HCT116 (cell line): ENCODE data around the gene ISL2. TPM values are rescaled to one million over a fixed set of nuclear protein-coding genes. Genes with fewer than 3 reads are reported as not detected.

ENCODE experiments used
- ATAC-seq: fragments of 200-7000 bp; cut with Tn5 transposase; 2 replicates; pipeline ENCODE4 v1.9.1; 2020; ENCODE audit warnings: mild to moderate bottlenecking, moderate library complexity
- BruUV-seq: library from RNA; stranded (reverse); fragments of 400-500 nt; replicated peaks from 2 replicates; lab custom pipeline; 2021; lab: Mats Ljungman, UMichigan
- CTCF ChIA-PET: fragments of 300-600 bp; sonication (Branson Sonifier 250); formaldehyde crosslinking; loops from one replicate; lab custom pipeline; 2021; ENCODE audit warnings: antibody characterized with exemption; lab: Charles Lee
- POLR2A ChIA-PET: fragments of 300-600, 350-600 bp; sonication (Branson Sonifier 250); formaldehyde crosslinking; loops from one replicate; lab custom pipeline; 2021; ENCODE audit warnings: antibody characterized with exemption; lab: Charles Lee
- RAD21 ChIA-PET, 2 experiments: fragments of 300-600 bp; sonication (Branson Sonifier 250); formaldehyde crosslinking; loops; one replicate each; lab custom pipeline; 2023; ENCODE audit warnings: low total read pairs in 2 of 2; ENCODE audit not compliant: uncharacterized antibody in 2 of 2, unreplicated experiment in 2 of 2, low non-redundant PET in 1 of 2; lab: Charles Lee
- DNase-seq: peaks from one replicate; pipeline ENCODE4 v3.0.0-alpha.2; 2010; ENCODE audit warnings: low read depth, low spot score
- H2AFZ ChIP-seq: fragments of 200-600 bp; shearing (Covaris generic), sonication (generic); 2 replicates; pipeline ENCODE4 v1.6.1; 2017; ENCODE audit warnings: low read depth, mixed run types, mixed read lengths, antibody characterized with exemption, low read length; ENCODE audit not compliant: poor library complexity, severe bottlenecking
- H3K27ac ChIP-seq: 2 replicates; pipeline ENCODE4 v1.5.1; 2012; ENCODE audit warnings: low read depth, low read length
- H3K27me3 ChIP-seq: fragments of 200-600 bp; sonication (generic); 2 replicates; pipeline ENCODE4 v1.6.1; 2016; ENCODE audit warnings: mixed run types, low read length, mixed read lengths; ENCODE audit not compliant: insufficient read depth
- H3K36me3 ChIP-seq, 2 experiments: fragments of 200-500 bp in 1 of 2; fragments of 200-600 bp in 1 of 2; sonication (Bioruptor generic) in 1 of 2; sonication (generic) in 1 of 2; 2 replicates each; pipeline versions ENCODE4 v1.5.1 to v1.6.1; 2014 to 2016; ENCODE audit warnings: low read length in 2 of 2, inconsistent platforms in 1 of 2, mixed read lengths in 1 of 2, mixed run types in 1 of 2; ENCODE audit not compliant: insufficient read depth in 2 of 2, control insufficient read depth in 1 of 2
- H3K4me1 ChIP-seq, 2 experiments: fragments of 200-600 bp in 1 of 2; sonication (generic) in 1 of 2; 2 replicates each; pipeline versions ENCODE4 v1.5.1 to v1.6.1; 2012 to 2017; ENCODE audit warnings: low read length in 2 of 2, inconsistent platforms in 1 of 2, mild to moderate bottlenecking in 1 of 2, mixed read lengths in 1 of 2, mixed run types in 1 of 2, moderate library complexity in 1 of 2; ENCODE audit not compliant: insufficient read depth in 2 of 2, control insufficient read depth in 1 of 2
- H3K4me2 ChIP-seq: fragments of 200-600 bp; sonication (generic); 2 replicates; pipeline ENCODE4 v1.6.1; 2017; ENCODE audit warnings: mixed run types, low read length, mixed read lengths
- H3K4me3 ChIP-seq, 2 experiments: fragments of 200-600 bp in 1 of 2; sonication (generic) in 1 of 2; replicated peaks in 1 of 2; 2 replicates each; pipeline ENCODE4 v1.5.1; 2011 to 2016; ENCODE audit warnings: low read length in 2 of 2, control low read depth in 1 of 2, low read depth in 1 of 2, mild to moderate bottlenecking in 1 of 2, mixed read lengths in 1 of 2, mixed run types in 1 of 2
- H3K79me2 ChIP-seq: fragments of 200-600 bp; sonication (generic); 2 replicates; pipeline ENCODE4 v1.6.1; 2017; ENCODE audit warnings: mild to moderate bottlenecking, mixed run types, low read length, moderate library complexity, mixed read lengths; ENCODE audit not compliant: insufficient read depth
- H3K9ac ChIP-seq: fragments of 200-600 bp; sonication (generic); 2 replicates; pipeline ENCODE4 v1.6.1; 2016; ENCODE audit warnings: low read length, mixed read lengths
- H3K9me2 ChIP-seq: fragments of 200-600 bp; sonication (generic), shearing (Covaris generic); 2 replicates; pipeline ENCODE4 v1.6.1; 2017; ENCODE audit warnings: mixed run types, mild to moderate bottlenecking, moderate library complexity; ENCODE audit not compliant: insufficient read depth
- H3K9me3 ChIP-seq, 2 experiments: fragments of 200-500 bp in 1 of 2; fragments of 200-600 bp in 1 of 2; sonication (Bioruptor generic) in 1 of 2; sonication (generic) in 1 of 2; 2 replicates each; pipeline ENCODE4 v1.6.1; 2014 to 2017; ENCODE audit warnings: low read length in 2 of 2, mixed read lengths in 2 of 2, inconsistent platforms in 1 of 2, low read depth in 1 of 2, mild to moderate bottlenecking in 1 of 2, mixed run types in 1 of 2, moderate library complexity in 1 of 2; ENCODE audit not compliant: control insufficient read depth in 1 of 2, insufficient read depth in 1 of 2
- H4K20me1 ChIP-seq: fragments of 200-600 bp; sonication (generic), shearing (Covaris generic); 2 replicates; pipeline ENCODE4 v1.6.1; 2017; ENCODE audit warnings: mixed run types, mild to moderate bottlenecking, moderate library complexity; ENCODE audit not compliant: insufficient read depth
- CBX3 ChIP-seq: IDR thresholded peaks from 2 replicates; pipeline ENCODE4 v1.6.1; 2012; ENCODE audit warnings: low read depth
- EZH2 ChIP-seq: fragments of 200-600 bp; sonication (generic); IDR thresholded peaks from 2 replicates; pipeline ENCODE4 v1.6.1; 2017; ENCODE audit warnings: antibody characterized with exemption, mixed run types
- EZH2phosphoT487 ChIP-seq: fragments of 200-600 bp; IDR thresholded peaks from 2 replicates; pipeline ENCODE4 v1.6.1; 2018; ENCODE audit warnings: antibody characterized with exemption, borderline replicate concordance
- FOSL1 ChIP-seq: IDR thresholded peaks from 2 replicates; pipeline ENCODE4 v1.6.1; 2012; ENCODE audit warnings: low read depth
- MAX ChIP-seq: IDR thresholded peaks from 2 replicates; pipeline ENCODE4 v1.6.1; 2012
- POLR2AphosphoS5 ChIP-seq: IDR thresholded peaks from 2 replicates; pipeline ENCODE4 v1.6.1; 2011; ENCODE audit warnings: mild to moderate bottlenecking, low read depth, low read length, moderate library complexity
- REST ChIP-seq: IDR thresholded peaks from 2 replicates; pipeline ENCODE4 v1.6.1; 2012; ENCODE audit warnings: low read depth
- SRF ChIP-seq: IDR thresholded peaks from 2 replicates; pipeline ENCODE4 v1.6.1; 2012; ENCODE audit warnings: low read depth
- YY1 ChIP-seq: IDR thresholded peaks from 2 replicates; pipeline ENCODE4 v1.6.1; 2011; ENCODE audit warnings: low read length, low read depth, moderate library complexity, mild to moderate bottlenecking; ENCODE audit not compliant: insufficient replicate concordance; ENCODE audit errors: extremely low read depth
- intact Hi-C: fragments of 100-400 bp; cut with micrococcal nuclease; formaldehyde crosslinking; loops from 2 replicates; pipeline ENCODE4 v1.10.0; 2022
- total RNA-seq: library from RNA; stranded (reverse); gene quantifications from one replicate; pipeline ENCODE4 v1.2.1, GENCODE V29; 2021; ENCODE audit not compliant: unreplicated experiment

ISL2 gene
- total RNA-seq, 1 experiment from 2014 or later, result 11.6 TPM

- Histone ChIP-seq H3K4me1 (no peaks in the 10 kb centered on the region), H2AFZ (no peak overlapping the region), H3K27ac (no peak overlapping the region), H3K9me2 (no peaks in the 10 kb centered on the region), H3K27me3 (no peaks in the 10 kb centered on the region), H3K9ac (no peak overlapping the region), H3K9me3 (no peaks in the 10 kb centered on the region), H3K79me2 (no peaks in the 10 kb centered on the region), H3K4me3 (no peak overlapping the region), H4K20me1 (no peaks in the 10 kb centered on the region), H3K36me3 (no peaks in the 10 kb centered on the region), H3K4me2 (no peak overlapping the region)
- BruUV-seq, result no TSS peak
- no peak for TF ChIP-seq REST
- TF ChIP-seq CBX3, result no peak
- TF ChIP-seq POLR2AphosphoS5, result no peak
- no peak for TF ChIP-seq EZH2
- no peak for TF ChIP-seq FOSL1
- TF ChIP-seq MAX, result no peak
- no peak for TF ChIP-seq EZH2phosphoT487
- CTCF ChIA-PET, result no interaction called here
- ATAC-seq (no peak), DNase-seq (no peak)
- POLR2A ChIA-PET, result no interaction called here
- RAD21 ChIA-PET, result no interaction called here
- intact Hi-C loops, result no loop called here
These were observed 16.6 kb upstream of the ISL2 start for GRCh38 chr15:76320012-76320411.

GRCh38 chr15:76321171-76321570 lies 15.4 kb upstream of the ISL2 start:
- TF ChIP-seq SRF, result no peak
- TF ChIP-seq REST, result no peak
- TF ChIP-seq YY1, result no peak
- no peak for TF ChIP-seq FOSL1
- no peaks in the 10 kb centered on the region for H3K27me3 ChIP-seq
- no peaks in the 10 kb centered on the region for H3K36me3 ChIP-seq
- no peak for ATAC-seq
- H3K9me3 ChIP-seq, result no peaks in the 10 kb centered on the region
- H3K27ac ChIP-seq, result no peak overlapping the region
- no peaks in the 10 kb centered on the region for H4K20me1 ChIP-seq
- H3K4me1 ChIP-seq, result no peaks in the 10 kb centered on the region
- no peak overlapping the region for H3K4me3 ChIP-seq
- H3K4me2 ChIP-seq, result no peak overlapping the region
- no peaks in the 10 kb centered on the region for H3K79me2 ChIP-seq
- ChIA-PET CTCF (no interaction called here), POLR2A (no interaction called here), RAD21 (no interaction called here)
- intact Hi-C loops, result no loop called here
- no peak for DNase-seq
- H3K9ac ChIP-seq, result no peak overlapping the region
- no peaks in the 10 kb centered on the region for H3K9me2 ChIP-seq
- BruUV-seq, result no TSS peak
- H2AFZ ChIP-seq, result no peak overlapping the region
